HepG2 (cell line): ENCODE measurements around the gene ARHGEF16. TPM values are rescaled to one million over a fixed set of nuclear protein-coding genes. Genes with fewer than 3 reads are reported as not detected.

Experiments
- polyA plus RNA-seq, 8 experiments: library from polyadenylated mRNA; depleted of rRNA in 3 of 8; stranded (reverse) in 7 of 8; unstranded in 1 of 8; fragments of >200 nt; fragmentation: Illumina TruSeq in 4 of 8; extraction: Trizol in 4 of 8; gene quantifications; 2 replicates each; pipeline versions ENCODE4 v1.2.1 to v1.2.3, GENCODE V29; 2011 to 2016; ENCODE audit warnings: low read depth in 4 of 8, missing spikeins in 1 of 8, mixed read lengths in 1 of 8; ENCODE audit not compliant: insufficient read depth in 1 of 8
- total RNA-seq, 5 experiments: library from RNA; depleted of rRNA; stranded (reverse); fragments of >200 nt; fragmentation: Illumina TruSeq; extraction: Trizol; gene quantifications; 2 replicates each; pipeline ENCODE4 v1.2.3, GENCODE V29; 2016; ENCODE audit warnings: low read depth in 1 of 5

Gene ARHGEF16
- total and polyA plus RNA-seq, 2 of the 13 experiments (the other 11 are each of a cell fraction or from before 2014, with no cell fraction given), result 20.3 to 39.9 TPM

Other genes with a start within 250 kb of the ARHGEF16 start
- 0.76 and 1.9 TPM in 2 replicates for gene MEGF6, start 156.8 kb downstream of the ARHGEF16 start, total RNA-seq (2016; rRNA removed; fragmentation: Illumina TruSeq; extraction: Trizol)
- 1.9 and 3.5 TPM in 2 replicates for gene MEGF6, start 156.8 kb downstream of the ARHGEF16 start, polyA plus RNA-seq (2011; rRNA removed)
- gene TPRG1L, start 170.3 kb downstream of the ARHGEF16 start, total RNA-seq (2016; rRNA removed; fragmentation: Illumina TruSeq; extraction: Trizol), result 21.3 and 31.7 TPM in 2 replicates
- gene TPRG1L, start 170.3 kb downstream of the ARHGEF16 start, polyA plus RNA-seq (2011; rRNA removed), result 37.4 and 44.3 TPM in 2 replicates
- gene WRAP73, start 195.4 kb downstream of the ARHGEF16 start, total RNA-seq (2016; rRNA removed; fragmentation: Illumina TruSeq; extraction: Trizol), result 18.1 and 21.0 TPM in 2 replicates
- 40.4 and 44.1 TPM in 2 replicates for gene WRAP73, start 195.4 kb downstream of the ARHGEF16 start, polyA plus RNA-seq (2011; rRNA removed)
- 0.69 and 1.1 TPM in 2 replicates for gene TP73, start 197.9 kb downstream of the ARHGEF16 start, total RNA-seq (2016; rRNA removed; fragmentation: Illumina TruSeq; extraction: Trizol)
- gene TP73, start 197.9 kb downstream of the ARHGEF16 start, polyA plus RNA-seq (2011; rRNA removed), result 0.49 and 0.59 TPM in 2 replicates